Heart left ventricle (tissue), 16 donors: ENCODE measurements around the gene TEX261. TPM values are rescaled to one million over a fixed set of nuclear protein-coding genes. Genes with fewer than 3 reads are reported as not detected.
"Not testable (repeated sequence)": the region's sequence is repeated elsewhere in the genome, so short reads cannot be mapped to it uniquely, and the experiment has no call there.

ENCODE experiments used
- ATAC-seq, 4 donors: fragments of 200-7000 bp; cut with Tn5 transposase; one replicate each; pipeline ENCODE4 v1.9.1; 2020 to 2022; ENCODE audit warnings: moderate library complexity in 4 of 4, mild to moderate bottlenecking in 3 of 4, moderate number of reproducible peaks in 1 of 4
- DNase-seq, 5 donors: peaks; one replicate each; pipeline ENCODE4 v3.0.0-alpha.2; 2020
- H3K27ac ChIP-seq, 12 donors: fragments of 200-600 bp; sonication (generic) in 4 of 12; one replicate each; pipeline versions ENCODE4 v1.5.0 to v1.8.0; 2016 to 2022; ENCODE audit warnings: mild to moderate bottlenecking in 2 of 12
- H3K27me3 ChIP-seq, 9 donors: fragments of 200-600 bp; sonication (generic) in 2 of 9; one replicate each; pipeline versions ENCODE4 v1.5.1 to v1.8.0; 2016 to 2022; ENCODE audit warnings: mild to moderate bottlenecking in 3 of 9
- H3K36me3 ChIP-seq, 9 donors: fragments of 200-600 bp; sonication (generic) in 2 of 9; one replicate each; pipeline versions ENCODE4 v1.5.0 to v1.8.0; 2018 to 2022; ENCODE audit warnings: mild to moderate bottlenecking in 2 of 9
- H3K4me1 ChIP-seq, 12 donors: fragments of 200-600 bp; sonication (generic) in 4 of 12; one replicate each; pipeline versions ENCODE4 v1.5.0 to v1.8.0; 2016 to 2022; ENCODE audit warnings: mild to moderate bottlenecking in 3 of 12
- H3K4me3 ChIP-seq, 12 donors: fragments of 200-600 bp; sonication (generic) in 4 of 12; one replicate each; pipeline versions ENCODE4 v1.5.0 to v1.8.0; 2017 to 2022; ENCODE audit warnings: mild to moderate bottlenecking in 9 of 12, moderate library complexity in 4 of 12
- H3K9me3 ChIP-seq, 12 donors: fragments of 200-600 bp; sonication (generic) in 4 of 12; one replicate each; pipeline versions ENCODE4 v1.5.0 to v1.8.0; 2016 to 2022; ENCODE audit warnings: mild to moderate bottlenecking in 1 of 12
- POLR2A ChIP-seq, 2 donors: fragments of 450-650 bp; IDR thresholded peaks; one replicate each; pipeline ENCODE4 v1.6.1; 2017; ENCODE audit warnings: antibody characterized with exemption in 2 of 2, mild to moderate bottlenecking in 2 of 2, moderate library complexity in 2 of 2
- WGBS, 4 donors: extraction: QIAGEN DNeasy Blood & Tissue Kit in 2 of 4; methylation state at CpG; one replicate each; pipeline versions ENCODE4 v1.1.5 to v1.1.7; 2013 to 2018; 5-methylcytosine and 5-hydroxymethylcytosine counted together
- intact Hi-C, 10 donors: fragments of 100-400 bp; cut with DNase I; formaldehyde crosslinking; loops; one replicate each; pipeline versions ENCODE4 v1.11.1 to v1.14.2; 2022
- polyA plus RNA-seq, 2 donors: library from polyadenylated mRNA; stranded (reverse); fragments of 200-250 nt; gene quantifications; one replicate each; pipeline ENCODE4 v1.2.3, GENCODE V29; 2013
- total RNA-seq, 9 donors: library from RNA; depleted of rRNA in 2 of 9; stranded (reverse); fragments of >200 nt in 2 of 9; fragmentation: NEBNext Ultra II Directional in 3 of 9; extraction: Animal tissue kit (Norgen Biotek cat#: 25700) in 3 of 9; gene quantifications; one replicate each; pipeline versions ENCODE4 v1.1.0 to v1.2.4, GENCODE V29; 2016 to 2023
- TF ChIP-seq, protein P1 (sequence below), 12 donors: fragments of 200-600 bp; sonication (generic) in 4 of 12; IDR thresholded peaks; one replicate each; pipeline versions ENCODE4 v1.5.0 to v1.8.0; 2018 to 2022; ENCODE audit warnings: antibody characterized with exemption in 12 of 12, mild to moderate bottlenecking in 5 of 12
- donor health status: ischemic (EF 13 %, LVEDD 7.1; RV severe dilation, severe dysfunction).
- donor health status: healthy with polysubstance abuse.
- donor health status: DM: no; HTN: yes; CAD: no.
- donor health status: DM: no; HTN: no; CAD: no.
- donor health status: ischemic (EF 25% LVEDD 6.9; RV normal size, moderate dysfunction).
- donor health status: ischemic (EF 25% LVEDD 5.7; RV mildly dilated, moderate dysfunction).
- donor health status: healthy.
- donor health status: DM: yes; HTN: yes; CAD: no.
- donor health status: ischemic (EF 35%, LVEDD 5.7; RV mildly dilated, moderate dysfunction).
- donor health status: nonischemic (EF 11% LVEDD 7.7; RV severe dilation, severe dysfunction).
- donor health status: DM: yes; HTN: yes; CAD: no.
- donor health status: PGD.
- donor health status: ischemic (EF 29% LVEDD 5.4; RV normal size, mild dysfunction).
- donor health status: nonischemic (EF 23%, LVEDD 6.1; RV moderate dilation, normal function).

The TEX261 gene
- total and polyA plus RNA-seq, 11 donors, result 29.2 to 69.3 (median 50.4) TPM

DNA sequence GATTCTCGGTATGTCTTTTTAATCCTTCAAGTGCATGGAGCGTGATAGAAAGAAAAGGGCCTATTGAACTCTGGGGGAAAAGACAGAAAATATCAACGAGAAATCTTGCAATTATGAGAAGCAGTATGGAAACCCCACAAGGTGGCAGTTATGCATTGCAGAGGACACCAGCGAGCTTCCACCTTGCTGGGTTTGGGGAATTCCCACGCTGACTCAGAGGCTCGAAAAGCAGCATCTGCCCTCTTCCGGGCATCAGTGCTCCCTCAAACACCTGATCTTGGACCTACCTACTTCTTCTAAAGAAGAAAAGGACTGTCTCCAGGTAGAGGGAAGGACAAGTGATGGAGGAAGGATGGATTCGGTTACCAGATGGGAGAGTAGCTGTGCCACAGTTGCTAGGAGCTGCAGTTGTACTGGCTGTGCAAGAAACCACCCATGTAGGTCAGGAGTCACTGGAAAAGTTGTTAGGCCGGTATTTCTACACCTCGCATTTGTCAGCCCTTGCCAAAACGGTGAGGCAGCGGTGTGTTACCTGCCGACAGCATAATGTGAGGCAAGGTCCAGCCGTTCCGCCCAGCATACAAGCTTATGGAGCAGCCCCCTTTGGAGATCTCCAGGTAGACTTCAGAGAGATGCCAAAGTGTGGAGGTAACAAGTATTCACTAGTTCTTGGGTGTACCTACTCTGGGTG lies 29.0 kb upstream of the TEX261 start:
- H3K27me3 ChIP-seq, intact Hi-C loops, DNase-seq, H3K4me1 ChIP-seq, ATAC-seq, H3K9me3 ChIP-seq, H3K27ac ChIP-seq, H3K4me3 ChIP-seq, H3K36me3 ChIP-seq: not testable (repeated sequence)
- TF ChIP-seq, protein P1, sequence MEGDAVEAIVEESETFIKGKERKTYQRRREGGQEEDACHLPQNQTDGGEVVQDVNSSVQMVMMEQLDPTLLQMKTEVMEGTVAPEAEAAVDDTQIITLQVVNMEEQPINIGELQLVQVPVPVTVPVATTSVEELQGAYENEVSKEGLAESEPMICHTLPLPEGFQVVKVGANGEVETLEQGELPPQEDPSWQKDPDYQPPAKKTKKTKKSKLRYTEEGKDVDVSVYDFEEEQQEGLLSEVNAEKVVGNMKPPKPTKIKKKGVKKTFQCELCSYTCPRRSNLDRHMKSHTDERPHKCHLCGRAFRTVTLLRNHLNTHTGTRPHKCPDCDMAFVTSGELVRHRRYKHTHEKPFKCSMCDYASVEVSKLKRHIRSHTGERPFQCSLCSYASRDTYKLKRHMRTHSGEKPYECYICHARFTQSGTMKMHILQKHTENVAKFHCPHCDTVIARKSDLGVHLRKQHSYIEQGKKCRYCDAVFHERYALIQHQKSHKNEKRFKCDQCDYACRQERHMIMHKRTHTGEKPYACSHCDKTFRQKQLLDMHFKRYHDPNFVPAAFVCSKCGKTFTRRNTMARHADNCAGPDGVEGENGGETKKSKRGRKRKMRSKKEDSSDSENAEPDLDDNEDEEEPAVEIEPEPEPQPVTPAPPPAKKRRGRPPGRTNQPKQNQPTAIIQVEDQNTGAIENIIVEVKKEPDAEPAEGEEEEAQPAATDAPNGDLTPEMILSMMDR (IDR thresholded peaks at IDR 0.05), result peak in 2 of 12 donors; percentile 7 to 19
- 60 to 82% (median 74%) methylated on average over 15 of the region's 15 CpGs for WGBS, 4 donors

DNA sequence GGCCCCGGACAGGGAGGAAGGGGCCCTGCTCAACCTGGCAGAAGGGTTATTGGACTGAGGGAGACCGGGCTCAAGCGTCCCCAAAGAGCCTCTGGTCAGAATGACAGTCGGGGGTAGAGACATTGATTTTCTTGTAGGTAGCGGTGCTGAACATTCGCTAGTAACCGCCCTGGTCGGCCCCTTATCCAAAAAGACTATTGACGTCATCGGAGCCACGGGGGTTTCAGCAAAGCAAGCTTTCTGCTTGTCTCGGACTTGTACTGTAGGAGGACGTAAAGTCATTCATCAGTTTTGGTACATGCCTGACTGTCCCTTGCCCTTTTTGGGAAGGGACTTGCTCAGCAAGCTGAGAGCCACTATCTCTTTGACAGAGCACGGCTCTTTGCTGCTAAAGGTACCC lies 26.7 kb upstream of the TEX261 start:
- intact Hi-C loops, H3K4me3 ChIP-seq, H3K9me3 ChIP-seq, ATAC-seq, H3K27me3 ChIP-seq, H3K27ac ChIP-seq, DNase-seq, H3K36me3 ChIP-seq, H3K4me1 ChIP-seq: not testable (repeated sequence)
- WGBS, 4 donors, result 76 to 86% (median 78%) methylated on average over 4 to 14 of the region's 14 CpGs

DNA sequence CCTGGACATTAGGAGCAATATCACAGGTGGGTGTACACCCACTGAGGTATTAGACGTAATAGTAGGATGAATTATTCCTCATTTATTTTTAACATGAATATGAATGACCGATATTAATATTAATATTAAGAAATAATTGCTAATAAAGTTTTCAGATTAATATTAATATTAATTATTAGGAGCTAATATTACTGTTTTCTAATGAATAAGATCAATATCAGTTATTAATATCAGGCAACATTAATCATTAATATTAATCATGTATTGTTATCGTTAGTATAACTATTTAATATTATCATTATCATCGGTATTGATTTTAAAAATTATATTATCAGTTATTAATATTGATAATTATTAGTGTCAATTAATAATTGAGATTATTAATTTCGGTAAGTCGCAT lies 25.3 kb upstream of the TEX261 start:
- DNase-seq, H3K36me3 ChIP-seq, ATAC-seq, intact Hi-C loops, H3K4me1 ChIP-seq, H3K4me3 ChIP-seq, H3K27me3 ChIP-seq, H3K27ac ChIP-seq, H3K9me3 ChIP-seq: not testable (repeated sequence)
- WGBS, 4 donors, result 85 to 92% (median 88%) methylated on average over 6 of the region's 6 CpGs

DNA sequence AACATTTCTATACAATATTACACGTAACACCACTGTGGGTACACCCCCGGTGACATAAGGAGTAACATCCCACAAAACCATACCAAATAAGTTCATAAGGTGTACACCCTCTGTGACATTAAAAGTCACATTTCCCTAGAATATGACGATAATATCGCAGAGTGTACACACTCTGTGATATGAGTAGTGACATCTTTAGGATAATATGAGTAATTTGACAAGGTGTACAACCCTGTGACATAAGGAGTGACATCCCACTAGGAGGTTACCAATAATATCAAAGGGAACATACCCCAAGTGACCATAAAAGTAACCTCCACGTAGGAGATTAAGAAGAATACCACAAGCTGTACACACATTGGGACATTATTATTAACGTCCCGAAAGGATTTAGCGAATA lies 24.0 kb upstream of the TEX261 start:
- Histone ChIP-seq H3K9me3 (no peaks in the 10 kb centered on the region), H3K27ac (no peak overlapping the region), H3K27me3 (peaks cover 0 to 2% (median 0%) of the 10 kb centered on the region in 9 donors), H3K4me1 (no peaks in the 10 kb centered on the region), H3K36me3 (no peaks in the 10 kb centered on the region), H3K4me3 (no peak overlapping the region)
- TF ChIP-seq, protein P1 (IDR thresholded peaks at IDR 0.05), result no peak
- no peak for TF ChIP-seq POLR2A (IDR thresholded peaks at IDR 0.05)
- intact Hi-C loops, result no loop called here
- DNase-seq, result no peak
- no peak for ATAC-seq
- 86 to 90% (median 88%) methylated on average over 8 of the region's 8 CpGs for WGBS, 4 donors

DNA sequence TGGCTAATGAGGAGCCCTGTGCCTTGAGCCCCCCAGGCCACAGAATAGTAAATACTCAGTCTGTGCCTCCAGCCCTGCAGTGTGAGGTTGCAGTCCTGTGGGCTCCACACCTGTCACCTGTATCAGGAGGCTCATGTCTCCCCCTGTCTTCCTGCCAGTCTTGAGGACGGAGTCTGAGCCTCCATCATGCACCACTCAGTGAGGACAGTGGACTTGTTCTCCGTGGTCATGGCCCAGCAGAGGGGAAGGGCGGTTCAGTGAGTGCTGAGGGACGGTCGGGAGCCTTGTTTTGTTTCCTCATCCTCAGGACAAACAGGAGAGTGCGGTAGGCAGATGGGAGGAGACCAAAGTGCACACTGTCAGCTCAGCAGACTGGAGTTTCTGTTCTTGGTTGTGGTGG lies 17.1 kb upstream of the TEX261 start:
- peaks cover 0 to 28% (median 5%) of the 10 kb centered on the region in 9 donors for H3K27me3 ChIP-seq
- WGBS, 4 donors, result 24 to 36% (median 30%) methylated on average over 5 to 6 of the region's 6 CpGs
- ATAC-seq, DNase-seq, H3K36me3 ChIP-seq, H3K9me3 ChIP-seq, H3K4me1 ChIP-seq, H3K27ac ChIP-seq, intact Hi-C loops, H3K4me3 ChIP-seq: not testable (repeated sequence)

DNA sequence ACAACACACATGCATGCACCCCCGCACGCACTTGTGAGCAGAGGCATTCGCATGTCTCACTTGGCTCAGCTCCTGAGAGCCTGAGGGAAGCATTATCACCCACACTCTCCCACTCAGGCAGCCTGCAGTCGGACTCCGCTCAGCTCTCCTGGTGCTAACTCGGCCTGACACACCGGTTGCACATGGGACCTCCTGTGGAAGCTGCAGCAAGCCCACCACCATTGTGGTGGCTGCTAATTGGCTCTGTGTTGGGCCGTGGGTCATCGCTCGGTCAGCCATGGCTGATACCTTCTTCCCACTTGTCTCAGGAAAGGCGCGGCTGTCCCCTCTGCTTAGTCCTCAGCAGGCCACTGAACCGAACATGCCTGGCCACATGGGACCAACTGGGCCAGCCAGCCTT lies 13.7 kb upstream of the TEX261 start:
- intact Hi-C loops, result no loop called here

More for the DNA sequence above, 13.7 kb upstream of the TEX261 start:
- TF ChIP-seq, protein P1 (IDR thresholded peaks at IDR 0.05), result no peak
- TF ChIP-seq POLR2A (IDR thresholded peaks at IDR 0.05), result no peak
- Histone ChIP-seq H3K27me3 (peaks cover 0 to 24% (median 5%) of the 10 kb centered on the region in 9 donors), H3K9me3 (no peaks in the 10 kb centered on the region), H3K27ac (no peak overlapping the region), H3K4me1 (no peaks in the 10 kb centered on the region), H3K4me3 (no peak overlapping the region), H3K36me3 (no peaks in the 10 kb centered on the region)
- no peak for ATAC-seq
- no peak for DNase-seq
- 88 to 94% (median 90%) methylated on average over 13 of the region's 13 CpGs for WGBS, 4 donors
